ENCODE measurements around the gene PHOSPHO1.

Gene PHOSPHO1

GRCh38 chr17:49196520-49196919, 34.1 kb downstream of the PHOSPHO1 start:
- no peak overlapping the region for H3K4me3 ChIP-seq (ENCODE audit: low read depth, low read length)
- DNase-seq (ENCODE audit: low read depth) = no peak
- TF ChIP-seq CTCF (IDR thresholded peaks at IDR 0.05; ENCODE audit: low read depth, low read length) (no peak), POLR2A (IDR thresholded peaks at IDR 0.05; ENCODE audit: extremely low read depth, insufficient read length) (no peak), MAX (IDR thresholded peaks at IDR 0.05; ENCODE audit: low read depth, low read length) (no peak), MYC (IDR thresholded peaks at IDR 0.05; ENCODE audit: low read depth, low read length) (no peak)

- TF ChIP-seq MYC (IDR thresholded peaks at IDR 0.05; ENCODE audit: low read depth, low read length) (no peak), CTCF (IDR thresholded peaks at IDR 0.05; ENCODE audit: low read depth, low read length) (no peak), MAX (IDR thresholded peaks at IDR 0.05; ENCODE audit: low read depth, low read length) (no peak), POLR2A (IDR thresholded peaks at IDR 0.05; ENCODE audit: extremely low read depth, insufficient read length) (no peak)
- DNase-seq (ENCODE audit: low read depth) = no peak
- no peak overlapping the region for H3K4me3 ChIP-seq (ENCODE audit: low read depth, low read length)
Measured at GRCh38 chr17:49195751-49196150, 34.8 kb downstream of the PHOSPHO1 start.

GRCh38 chr17:49194297-49194607, 36.3 kb downstream of the PHOSPHO1 start:
- TF ChIP-seq MYC (IDR thresholded peaks at IDR 0.05; ENCODE audit: low read depth, low read length) (no peak), MAX (IDR thresholded peaks at IDR 0.05; ENCODE audit: low read depth, low read length) (no peak), POLR2A (IDR thresholded peaks at IDR 0.05; ENCODE audit: extremely low read depth, insufficient read length) (no peak), CTCF (IDR thresholded peaks at IDR 0.05; ENCODE audit: low read depth, low read length) (no peak)
- no peak for DNase-seq (ENCODE audit: low read depth)
- peak overlapping the region; percentile 74 for H3K4me3 ChIP-seq (ENCODE audit: low read depth, low read length)

GRCh38 chr17:49193513-49194296, 36.9 kb downstream of the PHOSPHO1 start:
- no peak for TF ChIP-seq POLR2A (IDR thresholded peaks at IDR 0.05; ENCODE audit: extremely low read depth, insufficient read length)
- TF ChIP-seq MAX (IDR thresholded peaks at IDR 0.05; ENCODE audit: low read depth, low read length) = peak; percentile 77
- no peak for TF ChIP-seq MYC (IDR thresholded peaks at IDR 0.05; ENCODE audit: low read depth, low read length)
- peak overlapping the region; percentile 74 for H3K4me3 ChIP-seq (ENCODE audit: low read depth, low read length)
- DNase-seq (ENCODE audit: low read depth) = peak; percentile 80

GRCh38 chr17:49191917-49192741, 38.5 kb downstream of the PHOSPHO1 start:
- TF ChIP-seq CTCF (IDR thresholded peaks at IDR 0.05; ENCODE audit: low read depth, low read length) (peak; percentile 36), MAX (IDR thresholded peaks at IDR 0.05; ENCODE audit: low read depth, low read length) (peak; percentile 91), MYC (IDR thresholded peaks at IDR 0.05; ENCODE audit: low read depth, low read length) (peak; percentile 95), POLR2A (IDR thresholded peaks at IDR 0.05; ENCODE audit: extremely low read depth, insufficient read length) (peak; percentile 49)
- peak; percentile 91 for DNase-seq (ENCODE audit: low read depth)
- H3K4me3 ChIP-seq (ENCODE audit: low read depth, low read length) = peak overlapping the region; percentile 74

Data from NB4 (cell line).